ENCODE data around the gene GABARAP.

DNA sequence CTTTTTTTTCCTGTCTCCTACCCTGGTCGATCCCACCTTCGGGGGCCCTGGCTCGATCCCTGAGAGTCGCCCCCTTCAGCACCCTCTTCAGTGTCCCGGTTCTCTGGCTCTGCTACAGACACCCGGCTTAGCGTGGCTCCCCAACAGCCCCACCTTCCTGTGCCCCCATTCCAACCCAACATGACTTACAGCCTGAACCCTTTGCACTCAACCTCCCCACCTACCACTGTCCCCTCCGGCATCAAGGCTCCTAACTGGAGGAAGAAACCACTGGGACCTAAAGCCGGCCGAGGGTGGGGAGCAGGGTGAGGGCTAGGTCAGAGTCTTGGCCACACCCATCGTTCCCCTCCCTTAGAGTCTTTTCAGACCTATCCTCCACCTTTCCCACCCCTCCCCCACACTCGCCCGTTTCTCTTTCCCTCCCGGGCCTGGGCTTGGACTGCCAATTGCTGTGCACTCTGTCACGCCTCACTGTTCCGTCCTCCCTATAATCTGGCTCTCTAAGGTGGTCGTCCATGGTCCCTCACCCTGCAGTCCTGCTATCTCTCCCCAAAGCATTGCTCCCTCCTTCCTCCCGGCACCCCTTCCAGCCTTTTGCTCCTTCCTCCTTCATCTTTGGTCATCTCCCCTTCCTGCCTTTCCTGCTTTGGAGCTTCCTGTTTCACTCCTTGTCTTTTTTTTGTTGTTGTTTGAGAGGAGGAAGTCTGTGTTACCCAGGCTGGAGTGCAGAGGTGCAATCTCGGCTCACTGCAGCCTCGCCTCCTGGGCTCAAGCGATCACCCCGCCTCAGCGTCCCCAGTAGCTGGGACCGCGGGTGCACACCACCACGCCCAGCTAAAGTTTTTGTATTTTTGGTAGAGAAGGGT lies 20.9 kb upstream of the GABARAP start:
- no peak for TF ChIP-seq POLR2A (IDR thresholded peaks at IDR 0.05; ENCODE audit: low read length)
- TF ChIP-seq GATA1 (IDR thresholded peaks at IDR 0.05; ENCODE audit: low read depth, low read length): no peak

Measured in erythroblast (primary cell).